GM21737 (cell line): Measurements from ENCODE around the gene OGFRL1.
A peak's percentile ranks its signal among the peaks of the same experiment; 100 is the strongest.

Experiments
- ATAC-seq: cut with Tn5 transposase; IDR thresholded peaks from one replicate; pipeline ENCODE4 v1.9.1; 2021; ENCODE audit warnings: mild to moderate bottlenecking, moderate library complexity; ENCODE audit not compliant: unreplicated experiment

Gene OGFRL1

GRCh38 chr6:71284785-71285184, 3.8 kb upstream of the OGFRL1 start:
- no peak for ATAC-seq

- no peak for ATAC-seq
Measured at GRCh38 chr6:71287038-71287437, 1.6 kb upstream of the OGFRL1 start.

GRCh38 chr6:71287926-71288227, 734 bp upstream of the OGFRL1 start:
- no peak for ATAC-seq

- peak; percentile 21 for ATAC-seq
Measured at GRCh38 chr6:71289039-71289801, 609 bp downstream of the OGFRL1 start.

- ATAC-seq = no peak
Measured at GRCh38 chr6:71289802-71290175, 1.2 kb downstream of the OGFRL1 start.

- ATAC-seq = no peak
Measured at GRCh38 chr6:71290611-71291010, 2.0 kb downstream of the OGFRL1 start.

- no peak for ATAC-seq
Measured at GRCh38 chr6:71292001-71292400, 3.4 kb downstream of the OGFRL1 start.

GRCh38 chr6:71294121-71294523, 5.5 kb downstream of the OGFRL1 start:
- no peak for ATAC-seq

- no peak for ATAC-seq
Measured at GRCh38 chr6:71298459-71298858, 9.8 kb downstream of the OGFRL1 start.

- no peak for ATAC-seq
Measured at GRCh38 chr6:71299541-71300470, 11.2 kb downstream of the OGFRL1 start.

- no peak for ATAC-seq
Measured at GRCh38 chr6:71300561-71301168, 12.1 kb downstream of the OGFRL1 start.

- ATAC-seq = no peak
Measured at GRCh38 chr6:71301546-71301945, 12.9 kb downstream of the OGFRL1 start.

- no peak for ATAC-seq
Measured at GRCh38 chr6:71309656-71310055, 21.0 kb downstream of the OGFRL1 start.

- ATAC-seq = no peak
Measured at GRCh38 chr6:71310261-71310660, 21.6 kb downstream of the OGFRL1 start.

- no peak for ATAC-seq
Measured at GRCh38 chr6:71312089-71312488, 23.5 kb downstream of the OGFRL1 start.

GRCh38 chr6:71317441-71317840, 28.8 kb downstream of the OGFRL1 start:
- ATAC-seq = no peak

- no peak for ATAC-seq
Measured at GRCh38 chr6:71320041-71320440, 31.4 kb downstream of the OGFRL1 start.

- ATAC-seq = no peak
Measured at GRCh38 chr6:71321314-71321713, 32.7 kb downstream of the OGFRL1 start.

GRCh38 chr6:71324194-71324785, 35.7 kb downstream of the OGFRL1 start:
- ATAC-seq = no peak

GRCh38 chr6:71326611-71327010, 38.0 kb downstream of the OGFRL1 start:
- ATAC-seq = no peak

GRCh38 chr6:71330501-71330900, 41.9 kb downstream of the OGFRL1 start:
- no peak for ATAC-seq
